HS-5 (cell line): ENCODE measurements around the gene UGT8.
"Not testable (repeated sequence)": the region's sequence is repeated elsewhere in the genome, so short reads cannot be mapped to it uniquely, and the experiment has no call there.

ENCODE experiments used
- DNase-seq: peaks from one replicate; pipeline ENCODE4 v3.0.0-alpha.2; 2012; ENCODE audit warnings: low read depth

Gene UGT8

DNA sequence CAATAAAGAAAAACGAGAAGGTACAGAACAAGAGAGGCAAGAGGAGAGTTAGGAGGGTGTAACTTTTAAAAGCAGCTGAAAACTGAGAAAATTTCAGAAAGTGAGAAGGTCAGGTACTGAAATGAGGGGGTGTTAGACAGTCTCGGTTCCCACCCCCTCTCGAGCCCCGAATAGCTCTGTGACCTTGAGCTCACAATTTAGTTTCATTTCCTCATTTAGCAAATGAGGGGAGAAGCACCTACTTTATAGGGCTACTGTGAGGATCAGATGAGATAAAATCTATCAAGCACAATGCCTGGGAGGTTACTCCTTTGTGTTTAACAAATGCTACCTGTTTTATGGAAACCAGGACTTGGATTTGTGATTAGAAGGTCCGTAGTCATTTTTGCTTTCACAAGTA lies 4.9 kb downstream of the UGT8 start:
- DNase-seq = no peak

DNA sequence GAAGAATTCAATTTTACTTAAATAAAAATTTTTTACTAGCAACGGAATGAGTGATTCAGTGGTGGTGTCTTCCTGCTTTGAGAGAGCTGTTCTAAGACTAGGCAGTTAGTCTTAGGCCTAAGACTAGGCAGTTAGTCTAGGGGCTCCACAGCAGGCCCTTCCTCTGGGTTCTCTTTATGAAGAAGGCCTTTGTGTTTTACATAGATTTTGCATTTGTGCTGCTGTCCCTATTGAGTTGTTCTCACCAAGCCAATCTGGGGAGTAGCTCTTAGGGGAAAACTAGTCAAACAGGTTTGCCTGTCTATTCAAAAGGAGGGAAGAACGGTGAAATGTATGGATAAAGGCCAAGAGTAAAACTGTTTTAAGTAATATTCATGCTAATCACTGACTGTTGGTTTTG lies 7.6 kb downstream of the UGT8 start:
- DNase-seq = no peak

DNA sequence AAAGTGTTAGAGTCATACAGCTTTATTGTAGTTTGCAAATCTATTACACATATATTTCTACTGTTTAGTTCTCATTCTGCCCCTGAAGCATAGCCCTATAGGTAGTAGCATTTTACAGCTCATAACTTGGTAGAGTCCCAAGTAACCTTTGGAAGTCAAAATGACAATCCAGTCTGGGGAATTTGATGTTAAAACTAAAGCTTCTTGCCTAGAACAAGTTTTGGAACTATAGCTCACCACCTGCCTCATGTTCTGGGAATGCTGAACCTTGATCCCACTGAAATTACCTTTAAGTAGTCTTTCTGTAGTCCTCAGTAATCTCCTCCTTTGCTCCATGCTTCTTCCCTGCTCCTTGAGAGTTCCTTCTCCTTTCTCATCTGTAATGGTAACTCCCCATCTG lies 8.4 kb downstream of the UGT8 start:
- no peak for DNase-seq

DNA sequence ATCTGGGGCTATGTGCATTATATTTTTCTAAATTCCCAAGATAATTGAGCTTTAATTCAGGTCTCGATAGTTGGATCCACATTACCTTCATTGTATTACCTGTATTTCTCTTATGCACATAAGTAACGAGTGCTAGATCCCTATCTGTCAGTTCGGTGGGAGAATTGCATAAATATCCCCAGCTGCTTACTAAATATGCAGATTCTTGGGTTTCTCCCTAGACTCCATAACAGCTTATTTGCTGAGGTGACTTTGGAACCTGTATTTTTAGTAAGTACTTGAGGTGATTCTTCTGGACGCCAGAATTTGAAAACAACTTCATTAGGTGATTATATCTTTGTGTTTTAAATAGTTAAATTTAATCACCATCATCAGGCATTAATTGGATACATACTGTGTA lies 15.0 kb downstream of the UGT8 start:
- DNase-seq = no peak

DNA sequence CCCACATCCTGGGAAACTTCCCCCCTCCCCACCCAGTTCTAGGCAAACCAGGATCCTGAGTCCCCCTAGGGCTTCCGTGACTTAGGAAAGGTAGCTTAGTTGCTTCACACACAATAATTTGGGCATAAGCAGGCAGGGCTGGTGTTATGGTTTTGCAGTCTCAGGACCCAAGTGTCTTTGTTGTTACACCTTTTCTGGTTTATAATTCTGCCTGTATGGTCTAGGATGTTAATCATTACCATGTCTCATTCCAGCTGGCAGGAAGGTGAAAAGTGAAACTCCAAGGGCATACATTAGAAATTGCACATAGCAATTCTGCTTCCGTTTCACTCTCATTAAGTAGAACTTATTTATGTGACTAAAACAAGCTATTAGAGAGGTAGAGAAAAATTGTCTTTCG lies 16.8 kb downstream of the UGT8 start:
- DNase-seq = no peak

DNA sequence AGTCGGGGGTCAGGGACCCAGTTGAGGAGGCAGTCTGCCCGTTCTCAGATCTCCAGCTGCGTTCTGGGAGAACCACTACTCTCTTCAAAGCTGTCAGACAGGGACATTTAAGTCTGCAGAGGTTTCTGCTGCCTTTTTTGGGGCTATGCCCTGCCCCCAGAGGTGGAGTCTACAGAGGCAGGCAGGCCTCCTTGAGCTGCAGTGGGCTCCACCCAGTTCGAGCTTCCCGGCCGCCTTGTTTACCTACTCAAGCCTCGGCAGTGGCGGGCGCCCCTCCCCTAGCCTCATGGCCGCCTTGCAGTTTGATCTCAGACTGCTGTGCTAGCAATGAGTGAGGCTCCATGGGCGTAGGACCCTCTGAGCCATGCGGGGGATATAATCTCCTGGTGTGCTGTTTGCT lies 17.4 kb downstream of the UGT8 start:
- DNase-seq = not testable (repeated sequence)

DNA sequence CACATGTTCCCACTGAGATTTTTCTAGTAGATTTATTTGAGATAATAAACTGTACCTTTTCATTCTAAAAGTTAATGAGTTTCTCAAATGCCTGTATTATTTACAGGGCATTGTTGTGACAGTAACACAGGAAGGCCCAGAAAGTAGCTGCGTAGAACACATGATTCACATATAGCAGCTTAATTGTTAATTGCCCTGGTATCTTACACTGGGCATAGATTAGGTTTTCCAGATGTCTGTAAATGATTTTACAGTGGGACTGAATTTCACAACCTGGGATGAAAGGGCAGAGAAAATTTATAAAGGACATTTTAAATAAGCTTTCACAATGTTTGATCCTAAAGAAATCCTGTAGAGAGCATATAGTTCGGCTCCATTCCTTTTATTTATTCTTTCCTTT lies 27.6 kb downstream of the UGT8 start:
- DNase-seq = no peak

DNA sequence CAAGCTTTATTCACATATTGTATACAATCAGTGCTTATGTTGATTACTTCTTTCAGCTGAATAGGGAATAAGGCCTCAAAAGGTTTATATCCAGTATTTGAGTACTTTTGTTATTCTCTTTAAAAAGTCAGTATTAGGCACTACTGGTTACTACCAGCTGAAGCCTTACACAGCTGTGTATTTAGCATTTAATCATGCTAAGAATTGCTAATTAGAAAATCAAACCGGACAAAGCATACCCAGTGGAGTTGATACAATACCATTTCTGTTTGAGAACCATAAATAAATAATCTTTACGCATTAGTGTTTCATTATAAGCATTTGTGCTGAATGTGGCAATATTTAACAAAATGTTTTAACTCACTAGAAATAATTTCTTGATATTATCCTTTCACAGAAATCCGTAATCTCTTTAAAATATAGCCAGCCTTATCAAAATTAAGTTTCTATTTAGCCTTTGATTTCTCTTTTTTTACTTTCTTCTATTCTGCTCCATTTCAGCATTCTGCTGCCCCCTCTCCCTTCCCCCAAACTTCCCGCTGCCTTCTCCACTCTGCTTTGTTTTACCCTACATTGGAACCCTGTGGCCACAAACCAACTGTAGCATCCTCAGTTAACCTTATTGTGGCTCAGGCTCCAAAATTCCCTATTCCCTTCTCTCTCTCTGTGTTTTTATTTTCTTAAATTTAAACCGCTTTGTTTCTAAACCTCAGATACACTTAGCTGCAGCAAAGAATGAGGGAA lies 37.8 kb downstream of the UGT8 start:
- no peak for DNase-seq

DNA sequence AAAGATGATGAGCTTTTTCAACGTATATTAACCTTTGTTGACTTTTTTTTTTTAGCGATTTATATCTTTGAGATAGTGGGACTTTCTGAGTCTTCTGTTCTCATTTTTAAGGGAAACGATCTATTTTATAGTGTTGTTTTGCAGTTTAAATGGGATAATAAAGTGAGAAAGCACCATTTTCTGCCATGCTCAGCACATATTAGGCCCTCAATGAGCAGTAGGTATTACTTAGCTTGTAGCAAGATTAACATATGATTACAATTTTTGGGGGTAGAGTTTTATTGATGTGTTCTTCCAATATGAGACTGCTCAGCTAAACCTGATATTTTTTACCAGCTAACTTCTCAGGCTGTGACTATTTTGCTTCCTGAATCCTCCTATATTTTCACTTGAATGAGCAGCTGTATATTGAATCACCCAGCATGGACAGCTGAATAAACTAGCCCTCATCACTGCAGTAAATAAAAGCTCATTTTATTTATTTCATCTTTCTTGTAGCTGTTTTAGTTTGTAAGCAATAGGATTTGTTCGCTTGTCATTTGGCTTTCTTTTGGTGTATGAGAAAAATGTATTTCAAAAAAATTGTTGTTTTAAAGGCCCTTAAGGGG lies 43.7 kb downstream of the UGT8 start:
- DNase-seq = no peak

DNA sequence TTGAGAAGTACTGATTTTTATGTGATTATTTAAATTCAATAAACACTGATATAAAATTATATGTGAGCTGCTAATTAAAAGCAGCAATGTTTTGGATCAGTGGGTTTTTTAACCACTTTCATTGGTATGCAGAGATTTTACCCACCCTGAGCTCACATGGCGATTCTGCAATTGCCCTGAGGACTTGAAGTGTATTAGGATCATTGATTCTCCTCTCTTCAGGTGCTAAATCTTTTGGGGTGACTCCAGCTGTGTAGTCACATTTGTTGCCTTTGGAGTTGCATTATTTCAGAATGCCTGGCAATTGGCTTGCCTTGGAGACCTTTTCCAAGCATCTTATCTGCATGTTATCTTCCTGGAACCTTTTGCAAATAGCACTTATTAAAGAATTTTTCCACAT lies 51.3 kb downstream of the UGT8 start:
- DNase-seq = no peak

DNA sequence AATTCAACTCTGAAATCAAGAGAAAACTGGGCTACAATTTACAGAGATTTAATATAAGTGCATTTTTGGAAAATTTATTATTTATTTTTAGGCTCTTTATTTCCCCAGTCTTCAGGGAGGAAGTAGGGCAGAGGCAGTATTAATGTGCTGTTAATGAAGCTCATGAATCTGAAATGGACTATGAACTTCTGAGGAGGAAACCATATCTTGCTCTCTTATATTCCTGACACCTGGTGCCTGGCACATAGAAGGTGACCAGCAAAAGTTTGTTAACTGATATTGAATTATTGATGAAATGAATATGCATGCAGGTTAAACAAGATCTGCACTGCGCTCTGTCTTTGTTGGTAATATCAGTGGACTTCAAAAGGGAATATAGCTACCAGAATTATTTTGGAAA lies 55.1 kb downstream of the UGT8 start:
- no peak for DNase-seq

DNA sequence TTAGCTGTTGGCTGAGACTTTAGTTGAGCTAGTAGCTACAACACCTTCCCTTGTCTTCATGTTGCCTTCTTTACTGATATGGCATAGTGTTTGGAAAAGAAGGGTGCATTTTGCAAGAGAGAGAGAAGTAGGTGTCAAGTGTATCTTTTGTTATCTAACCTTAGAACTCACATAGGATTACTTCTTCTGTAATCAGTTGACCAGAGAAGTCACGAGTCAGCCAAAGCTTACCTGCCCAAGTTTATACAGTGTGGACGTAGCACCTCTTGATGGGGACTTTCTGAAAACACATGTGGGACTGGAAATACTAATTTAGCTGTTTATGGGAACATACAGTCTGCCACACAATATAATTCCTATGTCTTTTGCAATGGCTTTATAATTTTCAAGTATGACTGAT lies 56.0 kb downstream of the UGT8 start:
- no peak for DNase-seq

DNA sequence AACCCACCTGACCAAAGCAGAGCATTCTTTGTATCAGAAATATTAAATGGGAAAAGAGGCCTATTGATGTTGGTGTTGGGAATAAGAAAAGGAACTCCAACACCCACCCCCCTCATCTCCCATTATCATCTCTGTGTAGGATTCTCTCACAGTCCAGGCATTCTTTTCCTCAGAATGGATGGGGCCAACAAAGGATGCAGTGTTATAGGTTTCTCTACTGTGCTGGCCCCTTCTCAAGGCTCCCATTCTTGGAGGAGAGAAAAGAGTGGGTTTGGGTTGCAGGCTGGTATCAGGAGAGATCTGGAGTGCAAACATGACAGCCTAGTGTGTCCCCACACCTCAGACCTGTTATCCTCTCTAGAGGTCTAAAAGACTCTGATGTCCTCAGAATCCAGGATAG lies 59.6 kb downstream of the UGT8 start:
- DNase-seq = no peak

DNA sequence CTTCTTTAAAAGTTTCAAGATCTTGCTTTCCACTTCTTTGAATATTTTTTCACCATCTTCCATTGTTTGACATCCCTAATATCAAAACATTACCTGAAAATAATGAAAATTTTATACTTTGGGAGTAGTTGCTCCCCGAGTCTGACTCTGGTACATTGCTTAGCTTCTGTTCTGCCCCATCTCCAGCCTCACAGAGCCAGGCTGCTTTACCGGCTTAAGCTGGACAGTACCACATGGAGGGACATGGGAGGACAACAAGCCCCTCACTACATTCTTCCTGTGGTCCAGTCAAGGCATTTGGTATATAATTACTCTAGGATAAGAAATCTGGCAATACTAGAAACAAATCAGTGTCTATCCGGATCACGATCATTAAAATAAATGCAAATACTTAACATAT lies 60.2 kb downstream of the UGT8 start:
- DNase-seq = no peak

DNA sequence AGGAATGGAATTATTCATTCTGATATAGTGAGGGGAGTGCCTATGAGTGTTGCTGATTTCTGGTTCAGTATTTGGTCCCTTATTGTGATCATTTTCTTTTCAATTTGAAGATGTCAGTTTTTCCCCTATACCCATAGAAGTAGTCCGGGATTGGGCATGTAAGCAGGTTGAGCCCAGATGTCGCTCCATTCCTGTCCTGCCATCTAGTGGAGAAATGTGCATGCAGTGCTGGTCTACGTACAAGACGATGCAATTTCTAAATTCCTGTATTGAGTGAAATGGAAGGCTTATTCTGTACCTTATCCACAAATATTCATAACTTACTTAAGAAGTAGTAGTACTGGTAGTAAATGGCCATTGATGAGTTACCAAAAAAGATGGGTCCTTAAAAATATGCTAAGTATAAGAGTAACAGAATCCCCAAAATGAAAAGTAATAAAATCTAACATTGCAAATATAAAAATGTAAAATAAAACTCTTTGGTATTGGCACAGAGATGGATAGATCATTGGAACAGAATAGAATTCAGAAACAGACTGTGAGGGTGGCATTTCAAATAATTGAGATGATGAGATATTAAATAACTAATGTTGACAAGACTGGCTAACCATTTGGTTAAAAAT lies 60.9 kb downstream of the UGT8 start:
- peak; percentile 28 for DNase-seq

DNA sequence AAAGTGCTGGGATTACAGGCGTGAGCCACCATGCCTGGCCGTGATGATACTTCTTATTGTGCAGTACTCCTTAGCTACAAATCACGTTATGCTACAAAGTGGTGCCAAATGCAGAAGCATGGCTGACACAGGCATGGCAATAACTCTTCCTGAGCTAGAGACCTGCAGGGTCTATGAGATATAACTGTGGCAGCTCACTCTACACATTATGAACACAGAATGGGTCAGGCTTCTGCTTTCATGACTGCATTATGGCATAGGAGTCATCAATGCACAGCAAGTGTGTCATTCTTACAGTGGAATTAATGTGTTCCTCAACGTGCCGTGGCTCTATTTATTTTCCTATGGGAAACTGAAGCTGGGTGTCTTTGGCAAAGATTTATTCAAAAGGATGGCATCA lies 64.5 kb downstream of the UGT8 start:
- no peak for DNase-seq

DNA sequence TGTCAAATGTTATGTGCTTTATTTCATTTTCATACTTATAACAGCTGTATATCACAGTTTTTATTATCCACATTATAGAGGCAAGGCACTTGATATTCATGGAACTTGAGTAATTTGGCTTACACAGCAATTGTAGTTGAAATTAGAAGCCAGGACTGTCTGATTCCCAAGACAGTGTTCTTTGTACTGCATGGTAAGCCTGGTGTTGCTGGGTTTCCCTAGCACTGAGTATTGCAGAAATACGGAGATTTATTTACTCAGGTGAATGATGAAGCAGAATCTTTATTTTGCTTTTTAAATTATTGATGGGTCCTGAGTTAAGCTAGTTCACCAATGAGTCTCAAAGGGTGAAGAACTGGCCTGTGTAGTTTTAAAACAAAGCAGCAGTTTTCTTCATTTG lies 70.0 kb downstream of the UGT8 start:
- DNase-seq = no peak

DNA sequence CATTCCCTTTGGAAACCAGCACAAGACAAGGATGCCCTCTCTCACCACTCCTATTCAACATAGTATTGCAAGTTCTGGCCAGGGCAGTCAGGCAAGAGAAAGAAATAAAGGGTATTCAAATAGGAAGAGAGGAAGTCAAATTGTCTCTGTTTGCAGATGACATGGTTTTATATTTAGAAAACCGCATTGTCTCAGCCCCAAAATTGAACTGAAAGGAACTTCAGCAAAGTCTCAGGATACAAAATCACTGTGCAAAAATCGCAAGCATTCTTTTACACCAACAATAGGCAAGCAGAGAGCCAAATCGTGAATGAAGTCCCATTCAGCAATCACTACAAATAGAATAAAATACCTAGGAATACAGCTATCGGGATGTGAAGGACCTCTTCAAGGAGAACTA lies 72.1 kb downstream of the UGT8 start:
- not testable (repeated sequence) for DNase-seq

DNA sequence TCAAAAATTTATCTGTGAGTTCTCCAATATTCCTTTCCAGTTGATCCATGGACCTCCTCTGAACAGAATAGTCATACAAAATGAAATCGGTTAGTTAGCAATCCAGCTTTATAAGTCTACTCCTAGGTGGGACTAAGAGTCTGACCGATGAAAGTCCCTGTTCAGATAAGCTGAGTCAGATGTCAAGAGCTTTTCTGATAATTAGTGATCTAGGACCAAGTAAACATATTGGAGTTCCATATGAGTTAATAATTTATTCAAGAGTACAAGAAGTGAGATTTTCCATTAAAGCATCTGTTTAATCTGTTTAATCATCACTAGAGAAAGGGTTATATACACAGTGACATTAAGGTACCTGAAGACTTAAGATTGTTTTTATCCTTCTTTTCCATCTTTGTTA lies 74.7 kb downstream of the UGT8 start:
- no peak for DNase-seq

DNA sequence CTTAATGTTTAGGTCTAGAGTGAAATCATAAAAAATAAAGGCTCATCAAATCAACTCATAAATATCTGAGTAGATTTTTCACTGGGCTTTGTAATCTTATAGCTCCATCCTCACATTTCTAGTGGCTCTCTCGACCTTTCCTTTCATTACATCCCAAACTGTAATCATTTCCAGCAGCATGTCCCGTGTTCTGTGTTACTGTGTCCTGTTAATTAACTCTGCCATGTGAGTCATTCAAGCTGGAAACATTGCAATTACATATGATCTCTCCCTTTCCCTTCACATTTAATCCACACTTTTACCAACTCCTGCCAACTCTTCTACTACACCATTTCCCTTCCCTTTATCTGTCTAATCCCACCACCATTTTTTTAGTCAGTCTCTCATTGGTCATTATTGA lies 75.5 kb downstream of the UGT8 start:
- no peak for DNase-seq

DNA sequence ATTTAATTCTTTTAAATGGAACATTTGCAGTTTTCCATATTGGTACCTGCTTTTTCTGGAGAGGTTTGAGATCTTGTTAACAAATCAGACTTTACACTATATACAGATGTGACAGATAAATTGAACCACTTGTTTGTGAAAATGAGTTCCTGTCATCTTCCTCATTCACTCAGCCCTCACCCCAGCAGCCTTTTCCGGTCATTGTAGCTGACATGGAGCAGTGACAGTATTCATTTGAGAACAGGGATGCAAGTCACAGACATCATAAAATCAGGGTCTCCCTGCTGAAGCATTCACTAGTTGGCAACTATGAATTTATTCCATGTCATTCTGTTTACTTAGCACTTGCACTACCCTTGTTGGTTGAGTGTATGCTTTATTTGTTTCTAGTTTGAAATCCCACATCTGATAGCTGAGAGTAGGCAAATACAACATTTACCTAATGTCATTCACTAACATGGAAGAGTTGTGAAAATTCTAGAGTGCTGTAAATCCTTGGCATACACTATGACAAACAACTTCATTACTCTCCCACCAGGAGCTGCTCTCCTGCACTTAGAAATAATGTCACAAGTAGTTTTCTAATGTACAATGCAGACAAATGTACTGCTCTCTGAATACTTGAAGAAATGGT lies 78.9 kb downstream of the UGT8 start:
- DNase-seq = no peak

DNA sequence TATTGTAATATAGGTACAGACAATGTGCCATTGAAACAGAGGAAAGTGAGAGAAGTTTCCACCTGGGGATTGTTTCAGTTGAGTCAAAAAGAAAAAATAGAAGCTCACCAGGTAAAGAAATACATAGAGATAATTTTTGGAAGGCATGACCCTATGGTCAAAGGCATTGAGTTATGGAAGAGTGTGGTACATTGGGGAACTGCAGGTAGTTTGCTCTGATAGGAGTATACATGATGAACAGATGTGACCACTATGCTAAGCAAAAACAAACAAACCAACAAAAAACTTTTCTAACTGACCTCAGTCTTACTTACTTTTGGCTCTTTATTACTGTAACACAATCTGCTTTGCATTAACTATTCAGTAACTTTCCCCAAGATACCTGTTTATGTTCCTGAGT lies 85.9 kb downstream of the UGT8 start:
- DNase-seq = no peak

DNA sequence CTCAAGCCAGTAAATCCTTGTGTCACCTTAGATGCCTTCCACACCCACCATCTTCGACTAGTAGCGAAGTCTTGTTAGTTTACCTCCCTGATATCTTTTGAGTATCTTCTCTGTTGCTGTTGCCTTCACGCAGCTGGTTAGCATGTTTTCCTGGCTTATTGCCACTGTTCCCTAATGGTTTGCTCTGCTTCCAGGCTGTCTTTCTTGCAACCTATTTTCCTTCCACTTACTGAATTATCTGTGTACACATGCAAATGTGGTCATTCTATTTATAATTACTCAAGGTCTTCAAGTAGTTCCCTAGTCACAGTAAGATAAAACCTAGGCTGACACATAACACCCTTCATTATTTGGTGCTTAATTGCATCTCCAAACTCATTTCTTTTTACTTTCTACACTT lies 89.5 kb downstream of the UGT8 start:
- no peak for DNase-seq
